ENCODE measurements around the gene CACNB4. TPM values are rescaled to one million over a fixed set of nuclear protein-coding genes. Genes with fewer than 3 reads are reported as not detected.

CACNB4 gene
- total and polyA plus RNA-seq, 9 of the 15 experiments (the other 6 are each of a cell fraction or from before 2014, with no cell fraction given), result 0.01 to 0.20 (median 0.04) TPM; not detected in 1

- TF ChIP-seq POLR2AphosphoS5 (IDR thresholded peaks at IDR 0.05; ENCODE audit: control insufficient read depth, insufficient read depth, low read depth, low read length) (no peak), ARID4B (CRISPR knock-in tag; IDR thresholded peaks at IDR 0.05) (no peak), MTA1 (IDR thresholded peaks at IDR 0.05; ENCODE audit: borderline replicate concordance) (no peak), ELK1 (CRISPR knock-in tag; IDR thresholded peaks at IDR 0.05) (no peak), ZSCAN32 (CRISPR knock-in tag; IDR thresholded peaks at IDR 0.05) (no peak), TAF7 (tag; IDR thresholded peaks at IDR 0.05) (no peak), NCOA4 (IDR thresholded peaks at IDR 0.05; ENCODE audit: partially characterized antibody) (no peak), ZNF277 (CRISPR knock-in tag; IDR thresholded peaks at IDR 0.05; ENCODE audit: borderline replicate concordance) (no peak), NR0B1 (IDR thresholded peaks at IDR 0.05; ENCODE audit: partially characterized antibody) (no peak), JUNB (CRISPR knock-in tag; conservative IDR thresholded peaks at IDR 0.05) (no peak), EGR1 (conservative IDR thresholded peaks at IDR 0.05) (peak; percentile 32; the same call in 1 of the 2 replicates), ZNF274 (IDR thresholded peaks at IDR 0.05; ENCODE audit: borderline replicate concordance, low read depth, low read length) (no peak), ZFP1 (CRISPR knock-in tag; IDR thresholded peaks at IDR 0.05) (0 out of 2 replicates have a peak, but pooled peaks have one; percentile 23), ZMIZ1 (IDR thresholded peaks at IDR 0.05; ENCODE audit: low read depth in 2 of 2, low read length in 2 of 2) (no peak)
These were observed 55.9 kb downstream of the CACNB4 start (continued) for GRCh38 chr2:152042636-152043615.

Data from K562 (cell line).